ENCODE measurements around the gene ADGRL4. TPM values are rescaled to one million over a fixed set of nuclear protein-coding genes. Genes with fewer than 3 reads are reported as not detected.

The ADGRL4 gene
- total and polyA plus RNA-seq, 11 donors: 9.0 to 41.1 (median 17.7) TPM

DNA sequence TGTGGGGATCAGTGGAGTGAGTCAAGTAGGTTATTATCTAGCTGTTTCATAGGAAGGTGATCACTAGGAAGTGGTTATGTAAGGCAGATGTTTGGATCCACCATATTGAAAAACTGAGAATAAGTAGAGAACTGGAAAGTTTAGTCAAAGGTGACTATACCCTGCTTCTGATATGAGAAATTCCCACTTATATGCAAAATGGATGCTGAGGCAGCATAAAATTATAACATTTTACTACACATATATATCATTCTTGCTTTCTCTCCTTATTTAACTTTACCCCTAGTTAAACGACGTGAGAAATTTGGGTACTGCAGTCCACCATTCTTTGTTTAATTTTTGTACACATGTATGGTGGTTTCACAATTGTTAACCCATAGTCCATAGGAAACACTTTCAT lies 142.4 kb downstream of the ADGRL4 start:
- no peak overlapping the region for H3K4me3 ChIP-seq
- no peak overlapping the region for H3K27ac ChIP-seq
- H3K4me1 ChIP-seq: no peaks in the 10 kb centered on the region
- ATAC-seq (no peak), DNase-seq (no peak)
- no peaks in the 10 kb centered on the region for H3K36me3 ChIP-seq
- no peak for TF ChIP-seq POLR2A (IDR thresholded peaks at IDR 0.05)
- TF ChIP-seq, protein P1, sequence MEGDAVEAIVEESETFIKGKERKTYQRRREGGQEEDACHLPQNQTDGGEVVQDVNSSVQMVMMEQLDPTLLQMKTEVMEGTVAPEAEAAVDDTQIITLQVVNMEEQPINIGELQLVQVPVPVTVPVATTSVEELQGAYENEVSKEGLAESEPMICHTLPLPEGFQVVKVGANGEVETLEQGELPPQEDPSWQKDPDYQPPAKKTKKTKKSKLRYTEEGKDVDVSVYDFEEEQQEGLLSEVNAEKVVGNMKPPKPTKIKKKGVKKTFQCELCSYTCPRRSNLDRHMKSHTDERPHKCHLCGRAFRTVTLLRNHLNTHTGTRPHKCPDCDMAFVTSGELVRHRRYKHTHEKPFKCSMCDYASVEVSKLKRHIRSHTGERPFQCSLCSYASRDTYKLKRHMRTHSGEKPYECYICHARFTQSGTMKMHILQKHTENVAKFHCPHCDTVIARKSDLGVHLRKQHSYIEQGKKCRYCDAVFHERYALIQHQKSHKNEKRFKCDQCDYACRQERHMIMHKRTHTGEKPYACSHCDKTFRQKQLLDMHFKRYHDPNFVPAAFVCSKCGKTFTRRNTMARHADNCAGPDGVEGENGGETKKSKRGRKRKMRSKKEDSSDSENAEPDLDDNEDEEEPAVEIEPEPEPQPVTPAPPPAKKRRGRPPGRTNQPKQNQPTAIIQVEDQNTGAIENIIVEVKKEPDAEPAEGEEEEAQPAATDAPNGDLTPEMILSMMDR (IDR thresholded peaks at IDR 0.05): no peak
- WGBS, 4 donors: 92 to 98% (median 95%) methylated on average over 2 of the region's 2 CpGs
- intact Hi-C loops (cut with DNase I): no loop called here
- no peaks in the 10 kb centered on the region for H3K9me3 ChIP-seq
- no peaks in the 10 kb centered on the region for H3K27me3 ChIP-seq

DNA sequence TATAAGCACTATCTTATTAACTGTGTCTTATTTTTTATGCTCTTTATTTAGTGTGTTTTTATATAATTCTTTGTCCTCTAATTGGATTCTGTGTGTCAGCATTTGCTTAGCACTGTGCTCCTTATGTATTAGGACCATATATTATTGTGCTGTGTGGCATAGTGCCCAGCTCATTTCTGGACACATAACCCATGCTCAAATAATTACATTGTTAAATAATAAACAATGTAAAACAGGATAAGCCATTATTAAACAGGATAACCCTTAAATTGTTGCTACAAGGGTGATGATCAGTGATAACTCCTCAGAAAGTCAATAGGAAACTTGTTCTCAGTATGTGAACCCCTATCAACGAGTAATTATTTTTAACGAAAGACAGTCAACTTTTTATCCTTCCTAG lies 150.4 kb downstream of the ADGRL4 start:
- H3K27me3 ChIP-seq: no peaks in the 10 kb centered on the region
- H3K9me3 ChIP-seq: peaks cover 0 to 5% (median 0%) of the 10 kb centered on the region in 12 donors
- H3K36me3 ChIP-seq: no peaks in the 10 kb centered on the region
- no peak overlapping the region for H3K27ac ChIP-seq
- intact Hi-C loops (cut with DNase I): loop anchor here in 1 of 10 donors (10.0 kb wide), 1 partner anchor 59 kb away; no protein-coding TSS in a partner anchor
- WGBS, 4 donors: 65 to 73% (median 67%) methylated on average over 2 of the region's 2 CpGs
- TF ChIP-seq POLR2A (IDR thresholded peaks at IDR 0.05): no peak
- TF ChIP-seq, protein P1 (IDR thresholded peaks at IDR 0.05): no peak
- DNase-seq: no peak
- no peak overlapping the region for H3K4me3 ChIP-seq
- H3K4me1 ChIP-seq: no peaks in the 10 kb centered on the region
- no peak for ATAC-seq

DNA sequence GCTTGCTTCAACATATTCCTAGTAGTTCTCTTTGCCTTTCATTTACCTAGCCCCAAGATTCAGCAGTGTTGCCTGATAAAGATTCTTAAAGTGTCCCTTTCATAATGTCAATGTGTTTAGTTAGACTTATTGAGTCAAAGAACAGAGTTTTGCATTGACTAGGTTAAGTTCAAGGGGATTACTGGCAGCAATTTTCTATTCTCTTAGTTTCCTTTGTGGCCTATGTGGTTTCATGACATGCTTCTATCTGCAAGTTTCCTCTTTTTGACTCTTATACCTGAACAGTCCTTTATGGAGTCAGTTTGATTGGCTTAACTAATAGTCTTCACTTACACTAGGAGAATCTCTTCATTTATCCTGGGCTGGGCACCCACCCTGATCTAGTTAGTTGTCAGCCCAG lies 151.3 kb downstream of the ADGRL4 start:
- Histone ChIP-seq H3K4me1 (no peaks in the 10 kb centered on the region), H3K27me3 (no peaks in the 10 kb centered on the region), H3K9me3 (peaks cover 0 to 5% (median 0%) of the 10 kb centered on the region in 12 donors), H3K36me3 (no peaks in the 10 kb centered on the region), H3K4me3 (no peak overlapping the region), H3K27ac (no peak overlapping the region)
- TF ChIP-seq, protein P1 (IDR thresholded peaks at IDR 0.05): no peak
- TF ChIP-seq POLR2A (IDR thresholded peaks at IDR 0.05): no peak
- intact Hi-C loops (cut with DNase I): loop anchor here in 1 of 10 donors (10.0 kb wide), 1 partner anchor 60 kb away; no protein-coding TSS in a partner anchor
- no peak for ATAC-seq
- no peak for DNase-seq

DNA sequence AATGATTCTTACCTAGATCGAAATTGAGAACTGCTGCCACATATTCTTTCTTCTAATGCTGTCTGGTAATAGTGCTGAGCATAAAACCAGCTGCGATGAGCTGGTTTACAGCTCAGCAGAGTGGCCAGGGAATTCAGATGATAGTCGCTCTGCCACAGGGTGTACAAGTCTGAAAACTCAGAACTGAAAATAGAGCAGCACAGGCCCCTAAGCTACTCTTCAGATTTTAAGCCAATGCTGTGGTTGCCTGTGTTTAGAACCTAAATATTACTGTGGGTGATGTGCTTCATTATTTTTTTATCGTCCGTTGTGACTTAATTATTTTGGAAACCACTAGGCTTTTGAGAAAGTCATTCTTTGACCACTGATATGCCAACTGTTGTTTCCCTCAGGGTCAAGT lies 152.0 kb downstream of the ADGRL4 start:
- TF ChIP-seq POLR2A (IDR thresholded peaks at IDR 0.05): no peak
- TF ChIP-seq, protein P1 (IDR thresholded peaks at IDR 0.05): no peak
- peaks cover 0 to 5% (median 0%) of the 10 kb centered on the region in 12 donors for H3K9me3 ChIP-seq
- no peak overlapping the region for H3K27ac ChIP-seq
- H3K4me3 ChIP-seq: no peak overlapping the region
- no peaks in the 10 kb centered on the region for H3K4me1 ChIP-seq
- ATAC-seq (no peak), DNase-seq (no peak)
- no peaks in the 10 kb centered on the region for H3K36me3 ChIP-seq
- intact Hi-C loops (cut with DNase I): loop anchor here in 1 of 10 donors (10.0 kb wide), 1 partner anchor 60 kb away; no protein-coding TSS in a partner anchor
- WGBS, 4 donors: 89 to 95% (median 92%) methylated on average over 5 of the region's 5 CpGs
- no peaks in the 10 kb centered on the region for H3K27me3 ChIP-seq
